ENCODE measurements around the gene KCNJ18.
"Not testable (repeated sequence)": the region's sequence is repeated elsewhere in the genome, so short reads cannot be mapped to it uniquely, and the experiment has no call there.

DNA sequence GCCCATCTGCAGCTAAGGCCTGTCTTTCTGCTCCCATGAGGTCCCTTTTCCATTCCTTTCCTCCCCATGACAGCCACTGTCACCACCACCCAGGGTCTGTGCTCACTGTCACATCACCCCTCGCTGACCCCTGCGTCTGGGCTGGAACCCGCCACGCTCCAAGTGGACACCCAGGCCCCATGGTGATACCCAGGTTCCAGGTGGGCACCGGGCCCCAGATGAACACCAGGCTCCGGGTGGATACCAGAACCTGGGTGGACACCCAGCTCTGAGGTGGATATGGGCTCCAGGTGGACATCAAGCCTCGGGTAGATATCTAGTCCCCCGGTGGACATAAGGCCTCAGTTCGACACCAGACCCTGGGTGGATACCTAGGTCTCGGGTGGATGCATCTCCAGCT lies 39.1 kb upstream of the KCNJ18 start:
- not testable (repeated sequence) for TF ChIP-seq CTCF (IDR thresholded peaks at IDR 0.05; ENCODE audit: low read length); EZH2 (IDR thresholded peaks at IDR 0.05; ENCODE audit: borderline replicate concordance, low read length)

Measured in OCI-LY1 (cell line).